Endothelial cell (in vitro differentiated cells): ENCODE results near the gene AFG1L. TPM values are rescaled to one million over a fixed set of nuclear protein-coding genes. Genes with fewer than 3 reads are reported as not detected.
A peak's percentile ranks its signal among the peaks of the same experiment; 100 is the strongest.

Source experiments
- DNase-seq: peaks from one replicate; pipeline ENCODE4 v3.0.0; 2021; ENCODE audit warnings: low spot score
- H3K27ac Mint-ChIP-seq: one replicate; pipeline ENCODE4 v1.8.0; 2021; ENCODE audit warnings: mixed read lengths, inconsistent platforms; ENCODE audit not compliant: unreplicated experiment
- H3K27me3 Mint-ChIP-seq: one replicate; pipeline ENCODE4 v1.8.0; 2021; ENCODE audit warnings: mild to moderate bottlenecking, moderate library complexity, mixed read lengths, inconsistent platforms; ENCODE audit not compliant: unreplicated experiment
- H3K36me3 Mint-ChIP-seq: one replicate; pipeline ENCODE4 v1.8.0; 2021; ENCODE audit warnings: mild to moderate bottlenecking, low read depth, mixed read lengths, inconsistent platforms; ENCODE audit not compliant: unreplicated experiment
- H3K4me1 Mint-ChIP-seq: one replicate; pipeline ENCODE4 v1.8.0; 2021; ENCODE audit warnings: mild to moderate bottlenecking, mixed read lengths, inconsistent platforms; ENCODE audit not compliant: unreplicated experiment
- H3K4me3 Mint-ChIP-seq: one replicate; pipeline ENCODE4 v1.8.0; 2021; ENCODE audit warnings: mild to moderate bottlenecking, mixed read lengths, inconsistent platforms; ENCODE audit not compliant: unreplicated experiment
- H3K9me3 Mint-ChIP-seq: one replicate; pipeline ENCODE4 v1.8.0; 2021; ENCODE audit warnings: mixed read lengths, inconsistent platforms; ENCODE audit not compliant: unreplicated experiment
- total RNA-seq: library from RNA; stranded (reverse); fragmentation: NEBNext Ultra II Directional; extraction: Animal tissue kit (Norgen Biotek cat#: 25700); gene quantifications from one replicate; pipeline ENCODE4 v1.2.1, GENCODE V29; 2021; ENCODE audit not compliant: unreplicated experiment
- TF ChIP-seq, protein P1 (sequence below): fragments of 200-600 bp; sonication (generic); IDR thresholded peaks from one replicate; pipeline ENCODE4 v1.5.0; 2021; ENCODE audit warnings: antibody characterized with exemption; ENCODE audit not compliant: unreplicated experiment

AFG1L gene
- total RNA-seq, 1 donor from 2014 or later = 5.7 TPM

DNA sequence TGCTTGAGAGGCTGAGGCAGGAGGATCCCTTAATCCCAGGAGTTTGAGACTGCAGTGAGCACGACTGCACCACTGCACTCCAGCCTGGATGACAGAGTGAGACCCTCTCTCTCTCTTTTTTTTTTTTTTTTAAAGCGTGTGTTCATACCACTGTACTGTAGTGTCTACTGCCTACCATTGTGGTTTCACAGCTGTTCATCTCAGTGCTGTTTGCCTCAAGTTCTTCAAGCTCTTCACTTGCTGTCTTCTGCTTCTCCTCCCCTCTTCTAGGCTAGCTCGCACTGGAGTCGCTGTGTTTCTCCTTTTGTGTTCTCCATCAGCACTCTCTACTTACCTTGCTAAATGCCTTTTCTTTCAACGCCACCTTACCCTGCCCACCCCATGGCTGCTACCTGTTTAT, 273.2 kb downstream of the AFG1L start:
- Mint-ChIP-seq H3K27ac (no peak overlapping the region), H3K4me1 (peaks cover 29% of the 10 kb centered on the region), H3K27me3 (no peaks in the 10 kb centered on the region), H3K4me3 (peak overlapping the region; percentile 10), H3K36me3 (peaks cover 28% of the 10 kb centered on the region), H3K9me3 (no peaks in the 10 kb centered on the region)
- TF ChIP-seq, protein P1, sequence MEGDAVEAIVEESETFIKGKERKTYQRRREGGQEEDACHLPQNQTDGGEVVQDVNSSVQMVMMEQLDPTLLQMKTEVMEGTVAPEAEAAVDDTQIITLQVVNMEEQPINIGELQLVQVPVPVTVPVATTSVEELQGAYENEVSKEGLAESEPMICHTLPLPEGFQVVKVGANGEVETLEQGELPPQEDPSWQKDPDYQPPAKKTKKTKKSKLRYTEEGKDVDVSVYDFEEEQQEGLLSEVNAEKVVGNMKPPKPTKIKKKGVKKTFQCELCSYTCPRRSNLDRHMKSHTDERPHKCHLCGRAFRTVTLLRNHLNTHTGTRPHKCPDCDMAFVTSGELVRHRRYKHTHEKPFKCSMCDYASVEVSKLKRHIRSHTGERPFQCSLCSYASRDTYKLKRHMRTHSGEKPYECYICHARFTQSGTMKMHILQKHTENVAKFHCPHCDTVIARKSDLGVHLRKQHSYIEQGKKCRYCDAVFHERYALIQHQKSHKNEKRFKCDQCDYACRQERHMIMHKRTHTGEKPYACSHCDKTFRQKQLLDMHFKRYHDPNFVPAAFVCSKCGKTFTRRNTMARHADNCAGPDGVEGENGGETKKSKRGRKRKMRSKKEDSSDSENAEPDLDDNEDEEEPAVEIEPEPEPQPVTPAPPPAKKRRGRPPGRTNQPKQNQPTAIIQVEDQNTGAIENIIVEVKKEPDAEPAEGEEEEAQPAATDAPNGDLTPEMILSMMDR = no peak
- no peak for DNase-seq

DNA sequence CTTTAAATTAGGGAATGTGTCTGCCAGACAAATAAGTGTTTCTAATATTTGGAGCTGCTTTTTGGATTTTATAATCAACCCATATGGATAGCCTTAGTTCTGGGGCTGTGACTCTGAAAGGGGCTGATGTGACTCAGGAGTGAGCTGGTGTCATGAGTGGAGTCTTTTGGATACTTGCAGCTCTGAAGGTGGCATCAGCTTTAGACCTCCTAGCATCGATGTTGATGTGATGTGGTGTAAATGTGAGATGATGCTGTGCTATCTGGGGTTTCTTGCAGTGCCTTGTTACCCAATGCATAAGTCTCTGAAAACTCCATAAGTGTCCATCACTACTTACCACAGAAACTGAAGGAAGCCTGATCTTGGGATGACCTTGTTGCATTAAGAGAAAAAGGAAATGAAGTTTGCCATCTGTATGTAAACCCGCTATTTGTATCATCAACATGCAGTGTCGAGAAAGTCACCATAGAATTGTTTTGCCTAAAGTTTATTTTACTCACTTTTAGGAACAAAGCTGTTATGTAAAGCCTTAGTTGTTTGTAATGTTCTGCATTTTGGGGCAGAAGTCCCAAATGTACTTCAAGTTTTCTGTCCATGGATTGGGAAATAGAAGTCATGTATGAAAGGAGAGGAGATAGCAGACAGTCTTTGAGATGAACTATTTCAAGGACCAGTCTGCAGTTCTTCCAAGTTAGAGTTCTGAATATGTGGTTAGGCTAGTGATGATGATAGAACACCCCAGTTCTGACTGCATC, 273.9 kb downstream of the AFG1L start:
- H3K27ac Mint-ChIP-seq = no peak overlapping the region
- H3K36me3 Mint-ChIP-seq = peaks cover 28% of the 10 kb centered on the region
- H3K9me3 Mint-ChIP-seq = no peaks in the 10 kb centered on the region
- TF ChIP-seq, protein P1 = no peak
- H3K4me3 Mint-ChIP-seq = peak overlapping the region; percentile 10
- peaks cover 25% of the 10 kb centered on the region for H3K4me1 Mint-ChIP-seq
- no peak for DNase-seq
- H3K27me3 Mint-ChIP-seq = no peaks in the 10 kb centered on the region

DNA sequence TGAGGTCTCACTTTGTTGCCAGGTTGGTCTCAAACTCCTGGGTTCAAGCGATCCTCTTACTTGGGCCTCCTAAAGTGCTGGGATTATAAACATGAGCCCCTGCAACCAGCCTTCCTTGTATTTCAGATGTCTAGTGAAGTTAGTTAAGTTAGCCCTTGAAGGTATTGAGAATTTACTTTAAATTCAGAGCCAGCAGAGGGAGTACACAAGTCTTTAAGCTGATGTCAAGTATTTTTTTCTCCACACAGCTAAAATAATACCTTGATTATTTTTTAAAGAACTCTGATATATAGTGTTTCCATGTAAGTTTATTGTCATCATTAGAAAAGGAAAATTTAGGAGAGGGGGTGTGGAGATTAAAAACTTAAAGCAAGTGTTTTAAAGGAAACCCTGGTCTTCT, 275.7 kb downstream of the AFG1L start:
- peaks cover 28% of the 10 kb centered on the region for H3K36me3 Mint-ChIP-seq
- DNase-seq = no peak
- no peak overlapping the region for H3K27ac Mint-ChIP-seq

DNA sequence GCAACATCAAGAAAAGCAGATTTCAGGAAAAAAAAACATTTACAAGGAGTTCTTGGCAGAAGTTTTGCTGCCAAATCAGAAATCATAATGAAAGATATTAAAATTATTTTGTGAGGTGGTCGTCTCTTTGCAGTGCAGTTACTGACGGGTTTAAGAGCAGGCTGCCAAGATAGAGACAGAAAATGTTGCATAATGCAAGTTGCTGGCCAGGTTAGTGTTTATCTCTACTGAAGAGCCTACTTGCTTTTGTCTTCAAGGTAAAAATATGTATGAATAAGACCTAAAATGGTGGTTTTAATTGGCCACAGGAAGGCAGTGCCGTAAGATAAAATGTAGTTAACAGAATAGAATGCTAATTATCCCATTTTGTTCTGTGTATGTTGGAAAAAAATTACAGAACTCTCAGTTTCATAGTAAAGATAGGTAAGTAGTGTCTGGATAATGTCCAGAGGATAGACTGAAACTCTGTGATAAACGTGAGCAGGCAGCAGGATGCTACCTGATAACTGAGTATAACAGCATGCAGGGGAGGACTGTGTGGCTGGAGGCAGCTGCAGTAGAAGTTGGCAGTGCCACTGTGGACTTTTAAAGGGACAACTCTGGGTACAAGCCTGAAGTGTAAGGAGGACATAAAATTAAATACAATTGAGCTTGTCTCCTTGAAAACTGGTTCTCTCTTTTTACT, 279.7 kb downstream of the AFG1L start:
- TF ChIP-seq, protein P1 = no peak
- Mint-ChIP-seq H3K9me3 (no peaks in the 10 kb centered on the region), H3K36me3 (peaks cover 17% of the 10 kb centered on the region), H3K27me3 (no peaks in the 10 kb centered on the region), H3K4me3 (no peak overlapping the region), H3K27ac (no peak overlapping the region), H3K4me1 (peaks cover 4% of the 10 kb centered on the region)
- no peak for DNase-seq

More for the DNA sequence above, 275.7 kb downstream of the AFG1L start:
- Mint-ChIP-seq H3K4me1 (peaks cover 13% of the 10 kb centered on the region), H3K27me3 (no peaks in the 10 kb centered on the region), H3K4me3 (no peak overlapping the region), H3K9me3 (no peaks in the 10 kb centered on the region)
- TF ChIP-seq, protein P1 = no peak

Other genes starting within 250 kb of the AFG1L start
- 22.7 TPM for gene OSTM1, start 220.3 kb upstream of the AFG1L start, total RNA-seq
- not detected for gene NR2E1, start 129.0 kb upstream of the AFG1L start, total RNA-seq
- gene SNX3, start 34.0 kb upstream of the AFG1L start, total RNA-seq = 264 TPM